Activated CD8-positive, alpha-beta memory T cell treated with anti-CD3 and anti-CD28 coated beads, Interleukin-2, amount 10 ng/mL, durations not matched to agents 7 days and 5 days (primary cell): ENCODE results near the gene EMD. TPM values are rescaled to one million over a fixed set of nuclear protein-coding genes. Genes with fewer than 3 reads are reported as not detected.
A peak's percentile ranks its signal among the peaks of the same experiment; 100 is the strongest.

Source experiments
- ATAC-seq: fragments of 150-1000 bp; cut with Tn5 transposase; one replicate; pipeline ENCODE4 v1.10.0; 2021; ENCODE audit warnings: moderate library complexity
- CTCF ChIA-PET: fragments of 350-600 bp; sonication (Branson Sonifier 250); formaldehyde crosslinking; loops from one replicate; lab custom pipeline; 2021; ENCODE audit warnings: antibody characterized with exemption; lab: Charles Lee
- DNase-seq: peaks from one replicate; pipeline ENCODE4 v3.0.0-alpha.2; 2020
- H3K27ac Mint-ChIP-seq: one replicate; pipeline ENCODE4 v1.8.0; 2021; ENCODE audit warnings: mild to moderate bottlenecking, mixed read lengths
- H3K27me3 Mint-ChIP-seq: one replicate; pipeline ENCODE4 v1.8.0; 2021; ENCODE audit warnings: mixed read lengths
- H3K36me3 Mint-ChIP-seq: one replicate; pipeline ENCODE4 v1.8.0; 2021; ENCODE audit warnings: mild to moderate bottlenecking, mixed read lengths
- H3K4me1 Mint-ChIP-seq: one replicate; pipeline ENCODE4 v1.8.0; 2021; ENCODE audit warnings: mixed read lengths
- H3K4me3 Mint-ChIP-seq: one replicate; pipeline ENCODE4 v1.8.0; 2021; ENCODE audit warnings: mild to moderate bottlenecking, moderate library complexity, mixed read lengths
- H3K9me3 Mint-ChIP-seq: one replicate; pipeline ENCODE4 v1.8.0; 2022; ENCODE audit warnings: low read depth, mixed read lengths
- total RNA-seq, 2 experiments: library from RNA; stranded (reverse); gene quantifications; one replicate each; pipeline ENCODE4 v1.2.3, GENCODE V29; 2021

Gene EMD
- total RNA-seq, 2 experiments from 2014 or later, result 64.6 to 70.2 TPM

DNA sequence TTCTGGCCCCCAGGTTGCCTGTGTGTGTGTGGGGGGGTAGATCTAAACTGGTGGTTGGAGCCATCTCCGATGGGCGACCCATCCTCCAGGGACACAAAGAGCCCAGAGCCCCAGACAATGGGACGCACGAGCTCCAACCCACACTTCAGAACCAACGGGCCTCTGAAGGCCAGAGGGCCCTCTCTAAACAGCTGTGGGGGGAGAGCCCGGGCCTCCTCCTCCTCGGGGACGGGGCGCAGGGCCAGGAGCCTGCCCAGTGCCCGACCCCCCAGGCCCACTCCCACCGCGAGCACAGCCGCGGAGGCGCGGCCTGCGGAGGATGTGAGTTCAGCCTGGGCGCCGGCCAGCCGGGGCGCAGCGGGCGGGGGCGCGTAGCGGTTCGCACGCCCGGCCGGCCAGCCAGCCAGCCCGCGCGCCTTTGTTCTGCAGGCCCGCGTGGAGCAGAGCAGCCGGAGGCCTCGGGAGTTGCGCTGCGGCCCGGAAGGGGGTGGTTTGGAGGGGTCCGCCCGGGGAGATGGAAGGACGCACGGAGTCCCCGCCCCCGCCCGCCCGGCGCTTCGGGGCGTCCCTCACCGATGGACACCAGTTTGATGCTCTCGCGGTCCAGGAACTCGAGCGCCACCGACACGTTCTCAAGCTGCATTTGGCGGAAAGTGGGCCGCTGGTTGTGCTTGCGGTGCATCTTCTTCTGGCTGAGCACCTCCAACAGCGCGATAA, 8.6 kb upstream of the EMD start:
- Mint-ChIP-seq H3K4me3 (peak overlapping the region; percentile 96), H3K4me1 (peaks cover 34% of the 10 kb centered on the region), H3K36me3 (peaks cover 27% of the 10 kb centered on the region), H3K9me3 (no peaks in the 10 kb centered on the region), H3K27ac (peak overlapping the region; percentile 89), H3K27me3 (no peaks in the 10 kb centered on the region)
- CTCF ChIA-PET, result interaction anchor here (0.8 to 1.7 kb wide), 2 partner anchors 9 to 42 kb away, joined by 3 to 5 read pairs; partner anchors contain the start of gene EMD
- no peak for DNase-seq
- no peak for ATAC-seq

GRCh38 chrX:154371017-154371788, 7.9 kb upstream of the EMD start:
- peak; percentile 96 for DNase-seq
- Mint-ChIP-seq H3K4me1 (peaks cover 29% of the 10 kb centered on the region), H3K27me3 (no peaks in the 10 kb centered on the region), H3K27ac (peak overlapping the region; percentile 80), H3K9me3 (no peaks in the 10 kb centered on the region), H3K36me3 (peaks cover 25% of the 10 kb centered on the region), H3K4me3 (peak overlapping the region; percentile 81)
- peak; percentile 54 for ATAC-seq
- CTCF ChIA-PET, result interaction anchor here (0.5 to 1.7 kb wide), 3 partner anchors 8 to 41 kb away, joined by 3 to 5 read pairs (median 3); partner anchors contain the start of gene EMD

- Mint-ChIP-seq H3K27me3 (no peaks in the 10 kb centered on the region), H3K4me1 (peaks cover 31% of the 10 kb centered on the region), H3K36me3 (peaks cover 21% of the 10 kb centered on the region), H3K9me3 (no peaks in the 10 kb centered on the region), H3K27ac (peak overlapping the region; percentile 92), H3K4me3 (peak overlapping the region; percentile 81)
- no peak for DNase-seq
- CTCF ChIA-PET, result no interaction called here
- ATAC-seq, result no peak
Observed at GRCh38 chrX:154371789-154372300, 7.2 kb upstream of the EMD start.

- Mint-ChIP-seq H3K27me3 (no peaks in the 10 kb centered on the region), H3K36me3 (peaks cover 17% of the 10 kb centered on the region), H3K9me3 (no peaks in the 10 kb centered on the region), H3K4me1 (peaks cover 31% of the 10 kb centered on the region), H3K27ac (peak overlapping the region; percentile 92), H3K4me3 (peak overlapping the region; percentile 81)
- ATAC-seq (peak; percentile 34), DNase-seq (peak; percentile 81)
- CTCF ChIA-PET, result interaction anchor here (0.8 to 2.1 kb wide), 10 partner anchors 23 to 359 kb away, joined by 3 to 8 read pairs (median 4); partner anchors contain the start of genes SLC10A3 and UBL4A
Observed at GRCh38 chrX:154372612-154373022, 6.5 kb upstream of the EMD start.

DNA sequence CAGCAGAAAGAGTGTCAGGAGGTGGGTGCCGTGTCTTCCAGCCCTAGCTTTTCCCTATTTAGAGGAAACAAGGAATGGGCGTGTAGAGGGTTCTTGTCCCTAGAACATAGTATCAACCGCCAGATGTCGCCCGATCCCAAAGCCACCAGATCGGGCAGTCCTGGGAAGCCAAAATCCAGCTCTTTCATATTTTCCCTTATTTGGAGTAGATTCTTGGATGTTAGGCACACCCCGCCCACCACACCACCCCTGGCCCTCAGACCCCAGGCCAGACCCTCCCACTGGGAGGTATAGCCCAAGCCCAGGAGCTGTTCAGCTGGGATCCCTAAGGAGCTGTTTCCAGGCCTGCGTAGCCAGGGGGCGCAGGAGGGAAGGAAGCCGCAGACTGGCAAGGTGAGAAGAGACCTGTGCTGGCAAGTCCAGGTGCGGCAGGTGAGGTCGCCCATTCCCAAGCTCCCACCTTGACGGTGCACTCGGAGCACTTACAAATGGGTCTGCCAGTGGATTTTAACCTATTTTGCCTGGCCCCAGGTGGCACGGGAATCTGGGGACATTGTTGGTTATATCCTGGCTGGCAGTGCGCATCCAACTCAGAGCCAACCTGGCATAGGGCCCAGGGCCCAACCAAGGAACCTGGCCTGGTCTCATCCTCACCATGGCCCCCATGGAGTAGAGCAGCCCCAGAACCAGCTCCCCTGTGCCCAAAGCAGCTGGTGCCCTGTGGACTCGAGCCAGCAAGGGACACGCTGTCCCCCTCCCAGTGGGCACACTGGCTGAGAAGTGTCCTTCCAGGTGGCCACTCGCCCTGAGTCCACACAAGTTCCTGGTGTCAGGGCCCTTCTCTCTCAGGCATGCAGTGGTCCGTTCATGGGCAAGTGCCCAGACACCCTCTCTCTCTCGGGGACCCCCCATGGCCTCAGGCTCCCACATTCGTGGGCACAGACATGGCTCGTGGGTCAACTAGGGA, 5.5 kb upstream of the EMD start:
- ATAC-seq (no peak), DNase-seq (no peak)
- Mint-ChIP-seq H3K9me3 (no peaks in the 10 kb centered on the region), H3K27ac (peak overlapping the region; percentile 77), H3K4me1 (peaks cover 25% of the 10 kb centered on the region), H3K4me3 (peak overlapping the region; percentile 81), H3K36me3 (peaks cover 10% of the 10 kb centered on the region), H3K27me3 (no peaks in the 10 kb centered on the region)
- CTCF ChIA-PET, result interaction anchor here (0.6 to 2.1 kb wide), 17 partner anchors 10 to 360 kb away, joined by 3 to 8 read pairs (median 3); partner anchors contain the start of genes RPL10, SLC10A3 and UBL4A

- peak; percentile 48 for DNase-seq
- no peaks in the 10 kb centered on the region for H3K27me3 Mint-ChIP-seq
- H3K36me3 Mint-ChIP-seq, result peaks cover 10% of the 10 kb centered on the region
Observed at GRCh38 chrX:154374313-154375155, 4.6 kb upstream of the EMD start, which contains the start of gene FLNA. Gene FLNA, minus strand, starts transcription at chrX:154374634. Its CDS starts 3,389 bp downstream, at chrX:154371245.

GRCh38 chrX:154375156-154375504, 4.0 kb upstream of the EMD start:
- ATAC-seq (no peak), DNase-seq (no peak)
- H3K27me3 Mint-ChIP-seq, result no peaks in the 10 kb centered on the region
- H3K4me3 Mint-ChIP-seq, result peak overlapping the region; percentile 48
- H3K9me3 Mint-ChIP-seq, result no peaks in the 10 kb centered on the region
- peaks cover 8% of the 10 kb centered on the region for H3K36me3 Mint-ChIP-seq
- CTCF ChIA-PET, result no interaction called here
- peak overlapping the region; percentile 56 for H3K27ac Mint-ChIP-seq
- H3K4me1 Mint-ChIP-seq, result peaks cover 28% of the 10 kb centered on the region

More at GRCh38 chrX:154374313-154375155, 4.6 kb upstream of the EMD start, which contains the start of gene FLNA:
- peak within 1 kb of the TSS; percentile 81 for H3K4me3 Mint-ChIP-seq
- H3K27ac Mint-ChIP-seq, result peak within 1 kb of the TSS; percentile 77
- H3K4me1 Mint-ChIP-seq, result peaks cover 25% of the 10 kb centered on the region
- no peaks in the 10 kb centered on the region for H3K9me3 Mint-ChIP-seq
- CTCF ChIA-PET, result interaction anchor here (0.6 to 2.1 kb wide), 8 partner anchors 10 to 162 kb away, joined by 3 to 8 read pairs (median 4); partner anchors contain the start of gene RPL10
- ATAC-seq, result no peak

DNA sequence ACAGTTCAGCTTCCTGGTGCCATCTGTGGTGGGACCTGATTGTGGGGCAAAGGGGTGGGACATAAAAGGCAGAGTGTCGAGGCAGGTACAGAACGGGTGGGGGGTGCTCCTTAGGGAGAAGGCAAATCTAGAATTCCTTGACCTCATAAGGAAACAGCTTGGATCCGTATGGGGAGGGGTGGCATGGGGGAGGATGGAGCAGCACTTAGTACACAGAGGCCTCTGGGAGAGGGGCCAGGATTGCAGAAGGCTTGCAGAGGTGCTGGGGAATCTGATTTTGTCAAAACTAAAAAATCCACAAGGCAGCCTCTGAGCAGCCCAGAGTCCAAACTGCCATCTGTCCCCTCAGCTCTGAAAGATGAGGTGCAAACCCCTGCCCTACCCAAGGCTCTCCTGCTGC, 2.3 kb upstream of the EMD start:
- no peaks in the 10 kb centered on the region for H3K9me3 Mint-ChIP-seq
- H3K27ac Mint-ChIP-seq, result peak overlapping the region; percentile 85
- ATAC-seq (no peak), DNase-seq (no peak)
- CTCF ChIA-PET, result interaction anchor here (1.1 kb wide), 2 partner anchors 21 kb away, joined by 3 to 4 read pairs; partner anchors contain the start of gene RPL10
- peaks cover 9% of the 10 kb centered on the region for H3K36me3 Mint-ChIP-seq
- peaks cover 37% of the 10 kb centered on the region for H3K4me1 Mint-ChIP-seq
- no peaks in the 10 kb centered on the region for H3K27me3 Mint-ChIP-seq
- peak overlapping the region; percentile 13 for H3K4me3 Mint-ChIP-seq

DNA sequence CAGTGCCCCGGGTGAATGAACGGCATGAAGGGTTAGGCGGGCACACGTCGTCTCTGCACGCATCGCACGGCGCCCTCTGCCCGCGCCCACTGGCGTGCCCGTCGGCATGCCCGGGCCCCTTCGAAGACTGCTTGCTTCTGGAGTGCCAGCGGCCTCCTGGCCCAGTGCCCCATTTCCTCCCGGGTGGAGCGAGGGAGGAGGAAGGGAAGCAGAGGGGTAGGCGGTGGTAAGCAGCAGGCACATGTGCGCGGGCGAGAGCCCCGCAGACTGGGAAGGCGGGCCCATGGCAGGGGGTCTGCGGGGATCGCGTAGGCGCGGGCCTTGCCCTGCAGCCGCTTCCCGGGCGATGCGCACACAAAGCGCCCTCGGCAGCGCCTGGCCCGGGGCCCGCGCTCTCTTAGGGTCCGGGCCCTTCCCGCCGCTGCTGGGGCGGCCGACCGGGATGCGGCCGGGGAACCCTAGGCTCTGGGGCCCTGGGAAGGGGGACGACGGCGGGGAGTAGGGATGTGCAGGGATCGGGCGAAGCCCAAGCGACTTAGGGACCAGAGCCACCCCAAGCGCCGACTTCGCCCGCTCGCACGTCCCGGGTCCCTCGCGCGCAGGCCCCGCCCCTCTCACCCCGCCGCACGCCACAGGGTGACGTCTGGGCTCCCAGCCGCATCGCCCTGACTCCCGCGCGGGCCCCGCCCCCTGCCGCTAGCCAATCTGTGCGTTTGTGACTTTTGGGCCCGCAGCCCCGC, 866 bp upstream of the EMD start:
- DNase-seq, result peak; percentile 55
- Mint-ChIP-seq H3K36me3 (peaks cover 9% of the 10 kb centered on the region), H3K27me3 (no peaks in the 10 kb centered on the region), H3K27ac (peak overlapping the region; percentile 85), H3K9me3 (no peaks in the 10 kb centered on the region), H3K4me1 (peaks cover 30% of the 10 kb centered on the region), H3K4me3 (peak overlapping the region; percentile 68)
- peak; percentile 4 for ATAC-seq
- CTCF ChIA-PET, result interaction anchor here (1.1 kb wide), 2 partner anchors 8 to 20 kb away, joined by 4 to 5 read pairs; partner anchors contain the start of gene RPL10

GRCh38 chrX:154379569-154379951, 465 bp downstream of the EMD start:
- CTCF ChIA-PET, result interaction anchor here (1.1 kb wide), 1 partner anchor 9 kb away, joined by 5 read pairs; no protein-coding TSS in a partner anchor
- H3K4me1 Mint-ChIP-seq, result peaks cover 30% of the 10 kb centered on the region
- H3K27me3 Mint-ChIP-seq, result no peaks in the 10 kb centered on the region
- no peaks in the 10 kb centered on the region for H3K9me3 Mint-ChIP-seq
- ATAC-seq (no peak), DNase-seq (no peak)
- peak overlapping the region; percentile 78 for H3K4me3 Mint-ChIP-seq
- peak overlapping the region; percentile 85 for H3K27ac Mint-ChIP-seq
- peaks cover 9% of the 10 kb centered on the region for H3K36me3 Mint-ChIP-seq

DNA sequence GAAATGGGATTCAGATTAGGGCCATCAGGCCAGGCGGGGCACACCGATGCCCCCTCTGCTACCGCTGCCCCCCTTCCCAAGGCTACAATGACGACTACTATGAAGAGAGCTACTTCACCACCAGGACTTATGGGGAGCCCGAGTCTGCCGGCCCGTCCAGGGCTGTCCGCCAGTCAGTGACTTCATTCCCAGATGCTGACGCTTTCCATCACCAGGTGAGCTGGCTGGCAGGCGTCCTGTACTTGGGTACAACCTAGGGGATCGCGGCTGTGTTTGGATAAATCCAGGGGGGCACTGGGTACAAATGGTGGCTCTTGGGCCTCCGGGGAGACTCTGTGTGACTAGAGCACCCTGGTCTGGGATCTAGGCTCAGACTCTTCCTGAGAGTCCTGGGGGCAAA, 1.1 kb downstream of the EMD start:
- Mint-ChIP-seq H3K27ac (peak overlapping the region; percentile 85), H3K36me3 (peaks cover 9% of the 10 kb centered on the region), H3K27me3 (no peaks in the 10 kb centered on the region), H3K9me3 (no peaks in the 10 kb centered on the region), H3K4me3 (peak overlapping the region; percentile 78), H3K4me1 (peaks cover 27% of the 10 kb centered on the region)
- DNase-seq, result no peak
- ATAC-seq, result no peak
- CTCF ChIA-PET, result no interaction called here
